Vagina (tissue), 2 donors: ENCODE results near the gene PPFIBP1.

Experiments
- POLR2A ChIP-seq, 2 donors: fragments of 450-650 bp; IDR thresholded peaks; one replicate each; pipeline ENCODE4 v1.6.1; 2017; ENCODE audit warnings: antibody characterized with exemption in 2 of 2, mild to moderate bottlenecking in 2 of 2, moderate library complexity in 2 of 2
- POLR2AphosphoS5 ChIP-seq, 2 donors: sonication (generic); formaldehyde crosslinking; IDR thresholded peaks; one replicate each; pipeline ENCODE4 v1.9.0; 2017; ENCODE audit warnings: antibody characterized with exemption in 2 of 2, mild to moderate bottlenecking in 2 of 2, low read depth in 1 of 2; ENCODE audit not compliant: insufficient read depth in 1 of 2

GRCh38 chr12:27585739-27586265, 61.8 kb downstream of the PPFIBP1 start:
- TF ChIP-seq POLR2AphosphoS5 (IDR thresholded peaks at IDR 0.05; ENCODE audit: insufficient read depth in 1 of 2, low read depth in 1 of 2), result no peak
- TF ChIP-seq POLR2A (IDR thresholded peaks at IDR 0.05), result no peak
